IPS-20b (cell line): ENCODE measurements around the gene PIK3CA.
A peak's percentile ranks its signal among the peaks of the same experiment; 100 is the strongest.
"Not testable (repeated sequence)": the region's sequence is repeated elsewhere in the genome, so short reads cannot be mapped to it uniquely, and the experiment has no call there.

Experiments
- H3K27ac ChIP-seq: one replicate; pipeline ENCODE4 v1.5.1; 2013; ENCODE audit warnings: low read length
- H3K27me3 ChIP-seq: 2 replicates; pipeline ENCODE4 v1.6.1; 2013; ENCODE audit warnings: mild to moderate bottlenecking, low read length, inconsistent platforms; ENCODE audit not compliant: insufficient read depth
- H3K36me3 ChIP-seq: 2 replicates; pipeline ENCODE4 v1.6.1; 2013; ENCODE audit warnings: low read depth, mild to moderate bottlenecking, inconsistent platforms, low read length, moderate library complexity; ENCODE audit not compliant: insufficient read depth
- H3K4me1 ChIP-seq: 2 replicates; pipeline ENCODE4 v1.6.1; 2013; ENCODE audit warnings: mild to moderate bottlenecking, control low read depth, inconsistent platforms, low read length, moderate library complexity; ENCODE audit not compliant: insufficient read depth
- H3K4me3 ChIP-seq: 2 replicates; pipeline ENCODE4 v1.5.1; 2013; ENCODE audit warnings: mild to moderate bottlenecking, low read length, inconsistent platforms
- H3K9ac ChIP-seq: 2 replicates; pipeline ENCODE4 v1.6.1; 2013; ENCODE audit warnings: low read depth, mild to moderate bottlenecking, inconsistent platforms, low read length, moderate library complexity
- H3K9me3 ChIP-seq: 2 replicates; pipeline ENCODE4 v1.6.1; 2013; ENCODE audit warnings: mild to moderate bottlenecking, low read depth, low read length, inconsistent platforms; ENCODE audit not compliant: insufficient read depth

The PIK3CA gene

GRCh38 chr3:179244878-179245277 is 96.7 kb downstream of the PIK3CA start:
- H3K36me3 ChIP-seq: no peaks in the 10 kb centered on the region

GRCh38 chr3:179247289-179248015 is 99.3 kb downstream of the PIK3CA start:
- H3K4me3 ChIP-seq: no peak overlapping the region
- no peaks in the 10 kb centered on the region for H3K27me3 ChIP-seq
- H3K27ac ChIP-seq: no peak overlapping the region
- H3K36me3 ChIP-seq: no peaks in the 10 kb centered on the region
- peaks cover 2% of the 10 kb centered on the region; the same call in 1 of the 2 replicates for H3K4me1 ChIP-seq
- no peaks in the 10 kb centered on the region for H3K9me3 ChIP-seq
- no peak overlapping the region for H3K9ac ChIP-seq

More at GRCh38 chr3:179244878-179245277, 96.7 kb downstream of the PIK3CA start:
- Histone ChIP-seq H3K9me3 (no peaks in the 10 kb centered on the region), H3K27ac (no peak overlapping the region), H3K4me3 (no peak overlapping the region), H3K4me1 (peaks cover 2% of the 10 kb centered on the region; the same call in 1 of the 2 replicates), H3K9ac (no peak overlapping the region), H3K27me3 (no peaks in the 10 kb centered on the region)

DNA sequence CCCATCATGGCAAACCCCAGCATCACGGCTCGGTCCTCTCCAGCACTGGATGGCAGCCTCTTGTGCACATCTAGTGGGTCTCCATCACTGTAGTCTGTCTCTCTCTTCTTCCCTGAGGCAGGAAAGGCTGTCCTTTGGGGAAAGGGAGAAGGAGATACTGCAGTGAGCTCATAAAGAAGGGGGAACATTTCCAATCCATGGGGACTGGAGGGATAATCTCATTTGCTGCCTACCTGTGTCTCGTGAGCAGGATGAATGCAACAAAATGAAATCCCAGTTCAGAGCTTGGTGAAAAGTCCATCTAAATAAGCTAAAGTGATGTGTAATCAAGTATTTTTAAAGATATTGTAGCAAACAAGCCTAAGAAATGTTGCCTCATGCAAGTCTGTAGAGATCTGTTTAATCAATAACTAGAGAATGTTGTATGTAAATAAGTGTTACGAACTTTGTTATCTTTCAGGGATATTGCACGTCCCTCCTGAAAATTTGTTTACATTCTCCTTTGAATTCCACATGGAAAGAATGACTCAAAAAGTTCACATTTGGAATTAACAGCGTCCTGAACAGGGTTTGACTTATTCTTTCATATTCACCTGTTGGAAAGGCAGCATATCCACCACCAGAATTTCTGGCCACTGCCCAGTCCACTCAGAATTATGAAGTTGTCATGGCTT is 102.8 kb downstream of the PIK3CA start, which contains the start of gene KCNMB3:
Gene KCNMB3 (minus strand): TSS at position 312 of the 674 bp plus-strand sequence. CDS start 124 bp downstream, at position 188.
- Histone ChIP-seq H3K9me3 (no peaks in the 10 kb centered on the region), H3K4me3 (no peak within 1 kb of the TSS), H3K27ac (no peak within 1 kb of the TSS), H3K9ac (no peak within 1 kb of the TSS), H3K4me1 (no peaks in the 10 kb centered on the region), H3K27me3 (no peaks in the 10 kb centered on the region), H3K36me3 (no peaks in the 10 kb centered on the region)

GRCh38 chr3:179256813-179257212 is 108.7 kb downstream of the PIK3CA start:
- Histone ChIP-seq H3K27me3 (peaks cover 14% of the 10 kb centered on the region), H3K4me3 (no peak overlapping the region), H3K9me3 (peaks cover 6% of the 10 kb centered on the region; the same call in 1 of the 2 replicates), H3K9ac (no peak overlapping the region), H3K27ac (no peak overlapping the region), H3K36me3 (no peaks in the 10 kb centered on the region), H3K4me1 (no peaks in the 10 kb centered on the region)

- H3K4me3 ChIP-seq, H3K9me3 ChIP-seq, H3K9ac ChIP-seq, H3K36me3 ChIP-seq, H3K27ac ChIP-seq, H3K4me1 ChIP-seq: not testable (repeated sequence)
- peaks cover 14% of the 10 kb centered on the region for H3K27me3 ChIP-seq
Measured at GRCh38 chr3:179257742-179258141, 109.6 kb downstream of the PIK3CA start.

DNA sequence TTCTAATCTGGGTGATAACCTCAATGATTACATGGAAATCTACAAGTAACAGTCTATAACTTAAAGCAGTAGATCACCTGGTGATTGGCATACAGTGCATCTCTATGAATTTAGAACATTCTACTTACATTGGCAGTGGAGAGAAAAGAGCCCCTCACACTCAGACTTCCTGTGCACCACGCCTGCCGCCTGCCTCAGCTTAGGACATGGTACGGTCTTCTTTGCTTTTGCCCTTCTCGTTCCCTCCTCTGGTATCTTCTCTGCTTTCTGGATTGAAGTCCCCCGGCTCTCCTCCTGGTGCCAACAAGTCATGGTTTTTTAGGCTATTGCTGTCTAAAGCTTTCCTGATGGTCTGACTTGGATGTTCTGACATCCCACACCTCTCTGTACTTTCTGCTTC is 110.7 kb downstream of the PIK3CA start:
- Histone ChIP-seq H3K36me3 (no peaks in the 10 kb centered on the region), H3K9me3 (peaks cover 6% of the 10 kb centered on the region; the same call in 1 of the 2 replicates), H3K27me3 (peaks cover 14% of the 10 kb centered on the region), H3K9ac (no peak overlapping the region), H3K27ac (no peak overlapping the region), H3K4me3 (no peak overlapping the region), H3K4me1 (no peaks in the 10 kb centered on the region)

GRCh38 chr3:179259959-179260756 is 112.0 kb downstream of the PIK3CA start:
- H3K4me1 ChIP-seq, H3K9ac ChIP-seq, H3K9me3 ChIP-seq, H3K27ac ChIP-seq, H3K36me3 ChIP-seq: not testable (repeated sequence)
- Histone ChIP-seq H3K4me3 (peak overlapping the region; percentile 68; the same call in 1 of the 2 replicates), H3K27me3 (peaks cover 14% of the 10 kb centered on the region)

DNA sequence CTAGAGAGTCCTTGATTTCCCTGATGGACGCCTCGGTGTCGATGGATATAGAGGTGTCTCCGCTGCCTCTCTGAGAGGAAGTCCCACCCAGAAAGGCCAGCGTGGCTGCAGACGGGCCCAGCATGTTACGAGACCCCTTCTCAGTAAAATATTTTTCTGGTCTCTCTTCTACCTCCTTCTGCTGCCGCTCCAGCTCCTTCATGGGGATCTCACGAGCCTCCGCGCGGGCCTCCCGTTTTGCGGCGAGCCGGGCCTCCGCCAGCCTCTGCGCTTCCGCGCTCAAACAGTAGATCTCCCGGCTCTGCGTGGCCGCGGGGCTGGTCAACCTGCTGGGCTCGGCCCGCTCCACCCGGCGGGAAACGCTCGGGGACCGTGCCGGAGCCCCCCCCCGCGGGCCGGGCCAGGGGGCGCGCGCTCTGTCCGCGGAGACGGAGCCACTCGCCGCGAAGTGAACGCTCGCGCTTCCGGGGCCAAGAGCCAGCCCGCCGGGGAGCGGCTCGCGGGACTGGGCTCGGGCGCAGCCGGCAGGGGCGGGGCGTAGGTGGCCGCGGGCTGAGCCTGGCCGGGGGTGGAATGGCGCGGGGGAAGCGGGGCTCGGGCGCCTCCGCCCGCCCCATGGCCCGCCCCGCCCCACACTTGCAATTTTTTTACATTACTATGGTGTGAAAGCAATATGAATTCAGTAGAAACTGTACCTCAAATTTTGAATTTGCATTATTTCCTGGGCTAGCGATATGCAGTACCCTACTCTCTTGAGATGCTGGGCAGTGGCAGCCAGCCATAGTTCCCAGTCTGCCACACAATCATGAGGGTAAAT is 113.0 kb downstream of the PIK3CA start:
- peak overlapping the region; percentile 68 for H3K4me3 ChIP-seq
- H3K36me3 ChIP-seq: no peaks in the 10 kb centered on the region
- H3K9ac ChIP-seq: peak overlapping the region; percentile 23; the same call in 1 of the 2 replicates
- H3K27ac ChIP-seq: no peak overlapping the region
- H3K4me1 ChIP-seq: no peaks in the 10 kb centered on the region
- H3K27me3 ChIP-seq: peaks cover 14% of the 10 kb centered on the region
- peaks cover 6% of the 10 kb centered on the region; the same call in 1 of the 2 replicates for H3K9me3 ChIP-seq

GRCh38 chr3:179263134-179263533 is 115.0 kb downstream of the PIK3CA start:
- no peaks in the 10 kb centered on the region for H3K36me3 ChIP-seq
- H3K27me3 ChIP-seq: peaks cover 14% of the 10 kb centered on the region
- H3K9me3 ChIP-seq: peaks cover 6% of the 10 kb centered on the region; the same call in 1 of the 2 replicates
- no peak overlapping the region for H3K27ac ChIP-seq
- H3K9ac ChIP-seq: no peak overlapping the region
- no peaks in the 10 kb centered on the region for H3K4me1 ChIP-seq
- H3K4me3 ChIP-seq: no peak overlapping the region

GRCh38 chr3:179264449-179264848 is 116.3 kb downstream of the PIK3CA start:
- no peak overlapping the region for H3K9ac ChIP-seq
- H3K4me3 ChIP-seq: no peak overlapping the region
- no peaks in the 10 kb centered on the region for H3K36me3 ChIP-seq
- H3K9me3 ChIP-seq: peaks cover 6% of the 10 kb centered on the region; the same call in 1 of the 2 replicates
- no peaks in the 10 kb centered on the region for H3K4me1 ChIP-seq
- H3K27ac ChIP-seq: no peak overlapping the region
- peaks cover 14% of the 10 kb centered on the region for H3K27me3 ChIP-seq

- Histone ChIP-seq H3K27me3 (peaks cover 10% of the 10 kb centered on the region), H3K4me1 (no peaks in the 10 kb centered on the region), H3K36me3 (no peaks in the 10 kb centered on the region), H3K9me3 (peaks cover 3% of the 10 kb centered on the region; the same call in 1 of the 2 replicates), H3K4me3 (no peak overlapping the region), H3K27ac (no peak overlapping the region), H3K9ac (no peak overlapping the region)
Measured at GRCh38 chr3:179265092-179265491, 116.9 kb downstream of the PIK3CA start.
